LNCaP clone FGC (cell line): ENCODE results near the gene SUSD2.

Source experiments
- DNase-seq: peaks from one replicate; pipeline ENCODE4 v3.0.0-alpha.2; 2011; ENCODE audit warnings: low read depth
- H3K4me3 ChIP-seq: 2 replicates; pipeline ENCODE4 v1.5.1; 2011; ENCODE audit warnings: mild to moderate bottlenecking, low read depth, low read length, control low read depth
- CTCF ChIP-seq: IDR thresholded peaks from 2 replicates; pipeline ENCODE4 v1.5.1; 2012; ENCODE audit warnings: mild to moderate bottlenecking; ENCODE audit not compliant: control insufficient read depth, insufficient read depth; ENCODE audit errors: extremely low read depth

The SUSD2 gene

GRCh38 chr22:24189249-24190158 is 8.2 kb downstream of the SUSD2 start:
- peak; percentile 96 for TF ChIP-seq CTCF
- no peak overlapping the region for H3K4me3 ChIP-seq
- no peak for DNase-seq

- no peak for TF ChIP-seq CTCF
- H3K4me3 ChIP-seq: no peak overlapping the region
- DNase-seq: no peak
Observed at GRCh38 chr22:24190159-24190540, 8.9 kb downstream of the SUSD2 start.

GRCh38 chr22:24190596-24191208 is 9.4 kb downstream of the SUSD2 start:
- no peak overlapping the region for H3K4me3 ChIP-seq
- DNase-seq: no peak
- no peak for TF ChIP-seq CTCF

- TF ChIP-seq CTCF: no peak
- H3K4me3 ChIP-seq: no peak overlapping the region
- no peak for DNase-seq
Observed at GRCh38 chr22:24191381-24191841, 10.1 kb downstream of the SUSD2 start.

GRCh38 chr22:24191893-24192292 is 10.6 kb downstream of the SUSD2 start:
- H3K4me3 ChIP-seq: no peak overlapping the region
- no peak for TF ChIP-seq CTCF
- DNase-seq: no peak

- no peak for TF ChIP-seq CTCF
- DNase-seq: no peak
- H3K4me3 ChIP-seq: no peak overlapping the region
Observed at GRCh38 chr22:24198682-24199052, 17.4 kb downstream of the SUSD2 start.
